Muscle of leg (tissue), 11 donors: ENCODE measurements around the gene KIF3C. TPM values are rescaled to one million over a fixed set of nuclear protein-coding genes. Genes with fewer than 3 reads are reported as not detected.

ENCODE experiments used
- DNase-seq: peaks from one replicate; pipeline ENCODE4 v3.0.0; 2013
- H3K27ac ChIP-seq: one replicate; pipeline ENCODE4 v1.5.1; 2013; ENCODE audit warnings: mild to moderate bottlenecking, low read length, control low read depth
- H3K27me3 ChIP-seq: one replicate; pipeline ENCODE4 v1.6.1; 2013; ENCODE audit warnings: low read length; ENCODE audit not compliant: control insufficient read depth, insufficient read depth
- H3K36me3 ChIP-seq: one replicate; pipeline ENCODE4 v1.6.1; 2013; ENCODE audit warnings: low read length; ENCODE audit not compliant: control insufficient read depth, insufficient read depth
- H3K4me1 ChIP-seq: one replicate; pipeline ENCODE4 v1.6.1; 2013; ENCODE audit warnings: low read length; ENCODE audit not compliant: control insufficient read depth, insufficient read depth
- H3K4me3 ChIP-seq: one replicate; pipeline ENCODE4 v1.5.1; 2013; ENCODE audit warnings: low read length, control low read depth
- H3K9me3 ChIP-seq: replicated peaks from 2 replicates; pipeline ENCODE4 v1.6.1; 2013; ENCODE audit warnings: low read depth, low read length; ENCODE audit not compliant: control insufficient read depth
- WGBS: methylation state at CpG from one replicate; pipeline ENCODE4 v1.1.5; 2013; ENCODE audit warnings: missing lambda C conversion rate; ENCODE audit not compliant: insufficient coverage; 5-methylcytosine and 5-hydroxymethylcytosine counted together
- polyA plus RNA-seq, 8 donors: library from polyadenylated mRNA; unstranded; fragments of 120-200 nt; gene quantifications; one replicate each; pipeline versions ENCODE4 v1.2.1 to v1.2.3, GENCODE V29; 2013; ENCODE audit warnings: inconsistent platforms in 1 of 8, low replicate concordance in 1 of 8; ENCODE audit not compliant: insufficient read length in 8 of 8, insufficient read depth in 1 of 8
- total RNA-seq: library from RNA; stranded (reverse); fragments of 120-200 nt; gene quantifications from one replicate; pipeline ENCODE4 v1.2.4, GENCODE V29; 2013

Gene KIF3C
- total and polyA plus RNA-seq, 9 donors = 3.5 to 16.4 (median 8.7) TPM

GRCh38 chr2:25988134-25988533 lies 5.8 kb upstream of the KIF3C start:
- 84% methylated on average over 9 of the region's 9 CpGs for WGBS
- DNase-seq = no peak

GRCh38 chr2:25983735-25984134 lies 1.4 kb upstream of the KIF3C start:
- no peaks in the 10 kb centered on the region for H3K27me3 ChIP-seq
- H3K4me1 ChIP-seq = peaks cover 19% of the 10 kb centered on the region
- no peaks in the 10 kb centered on the region for H3K9me3 ChIP-seq
- H3K27ac ChIP-seq = no peak overlapping the region
- no peak for DNase-seq
- no peaks in the 10 kb centered on the region for H3K36me3 ChIP-seq
- no peak overlapping the region for H3K4me3 ChIP-seq

More at GRCh38 chr2:25988134-25988533, 5.8 kb upstream of the KIF3C start:
- Histone ChIP-seq H3K4me1 (no peaks in the 10 kb centered on the region), H3K36me3 (no peaks in the 10 kb centered on the region), H3K27ac (no peak overlapping the region), H3K9me3 (no peaks in the 10 kb centered on the region), H3K4me3 (no peak overlapping the region), H3K27me3 (no peaks in the 10 kb centered on the region)

- WGBS = 41% methylated on average over 15 of the region's 15 CpGs
- no peak for DNase-seq
- Histone ChIP-seq H3K27ac (peak overlapping the region; percentile 44), H3K36me3 (no peaks in the 10 kb centered on the region), H3K4me1 (peaks cover 19% of the 10 kb centered on the region), H3K9me3 (no peaks in the 10 kb centered on the region), H3K27me3 (no peaks in the 10 kb centered on the region), H3K4me3 (peak overlapping the region; percentile 59)
Observed at GRCh38 chr2:25982968-25983280, 627 bp upstream of the KIF3C start.

DNA sequence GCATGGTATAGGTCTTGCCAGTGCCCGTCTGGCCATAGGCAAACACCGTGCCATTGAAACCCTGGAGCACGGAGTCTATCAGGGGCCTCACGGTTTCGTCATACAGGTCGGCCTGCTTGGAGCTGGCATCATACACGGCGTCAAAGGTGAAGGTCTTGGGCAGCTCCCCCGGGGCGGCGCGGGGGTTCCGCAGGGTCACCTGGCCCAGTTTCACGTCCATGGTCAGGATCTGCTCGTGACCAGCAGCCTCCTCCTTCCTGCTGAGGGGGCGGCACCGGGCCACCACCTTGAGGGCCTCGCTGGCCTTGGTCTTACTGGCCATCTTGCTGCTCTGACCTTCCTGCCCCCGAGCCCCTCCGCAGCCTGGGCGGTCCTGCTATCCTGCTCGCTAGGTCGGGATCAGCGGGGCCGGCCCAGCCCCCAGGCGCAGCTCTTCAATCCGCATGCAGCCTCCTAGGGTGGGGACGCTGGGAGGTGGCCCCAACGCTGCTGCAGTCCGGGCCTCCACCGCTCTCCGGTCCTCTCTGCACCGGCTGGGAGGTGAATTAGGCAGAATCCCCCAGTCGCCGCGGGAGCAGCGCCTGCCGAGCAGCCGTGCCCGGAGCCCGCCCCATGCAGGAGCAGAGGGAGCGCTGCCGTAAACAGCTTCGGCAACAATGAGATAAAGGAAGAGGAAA lies 563 bp downstream of the KIF3C start:
- no peaks in the 10 kb centered on the region for H3K9me3 ChIP-seq
- peaks cover 19% of the 10 kb centered on the region for H3K4me1 ChIP-seq
- H3K4me3 ChIP-seq = peak overlapping the region; percentile 59
- H3K27me3 ChIP-seq = no peaks in the 10 kb centered on the region
- H3K27ac ChIP-seq = peak overlapping the region; percentile 18
- H3K36me3 ChIP-seq = no peaks in the 10 kb centered on the region
- DNase-seq = no peak
- 11% methylated on average over 44 of the region's 44 CpGs for WGBS

DNA sequence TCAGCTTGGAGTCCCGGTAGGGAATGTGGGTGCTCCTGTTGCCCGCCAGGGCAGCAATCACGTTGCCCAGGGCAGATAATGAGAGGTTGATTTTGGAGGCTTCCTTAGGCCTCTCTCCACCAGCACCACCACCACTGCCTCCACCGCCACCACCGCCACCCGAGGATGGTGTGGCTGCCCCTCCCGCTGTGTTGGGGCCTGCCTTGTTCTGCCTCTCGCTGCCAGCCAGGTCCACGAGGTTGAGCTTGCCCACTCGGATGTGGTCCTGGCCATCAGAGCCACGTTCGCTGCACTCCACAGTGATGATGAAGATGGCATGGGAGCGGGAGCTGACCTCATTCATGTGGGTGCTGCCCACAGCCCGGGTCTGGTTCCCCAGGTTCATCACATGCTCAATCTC lies 1.3 kb downstream of the KIF3C start:
- Histone ChIP-seq H3K36me3 (no peaks in the 10 kb centered on the region), H3K27me3 (no peaks in the 10 kb centered on the region), H3K9me3 (no peaks in the 10 kb centered on the region), H3K4me3 (no peak overlapping the region), H3K4me1 (peaks cover 19% of the 10 kb centered on the region), H3K27ac (no peak overlapping the region)
- no peak for DNase-seq
- 94% methylated on average over 11 of the region's 14 CpGs for WGBS

DNA sequence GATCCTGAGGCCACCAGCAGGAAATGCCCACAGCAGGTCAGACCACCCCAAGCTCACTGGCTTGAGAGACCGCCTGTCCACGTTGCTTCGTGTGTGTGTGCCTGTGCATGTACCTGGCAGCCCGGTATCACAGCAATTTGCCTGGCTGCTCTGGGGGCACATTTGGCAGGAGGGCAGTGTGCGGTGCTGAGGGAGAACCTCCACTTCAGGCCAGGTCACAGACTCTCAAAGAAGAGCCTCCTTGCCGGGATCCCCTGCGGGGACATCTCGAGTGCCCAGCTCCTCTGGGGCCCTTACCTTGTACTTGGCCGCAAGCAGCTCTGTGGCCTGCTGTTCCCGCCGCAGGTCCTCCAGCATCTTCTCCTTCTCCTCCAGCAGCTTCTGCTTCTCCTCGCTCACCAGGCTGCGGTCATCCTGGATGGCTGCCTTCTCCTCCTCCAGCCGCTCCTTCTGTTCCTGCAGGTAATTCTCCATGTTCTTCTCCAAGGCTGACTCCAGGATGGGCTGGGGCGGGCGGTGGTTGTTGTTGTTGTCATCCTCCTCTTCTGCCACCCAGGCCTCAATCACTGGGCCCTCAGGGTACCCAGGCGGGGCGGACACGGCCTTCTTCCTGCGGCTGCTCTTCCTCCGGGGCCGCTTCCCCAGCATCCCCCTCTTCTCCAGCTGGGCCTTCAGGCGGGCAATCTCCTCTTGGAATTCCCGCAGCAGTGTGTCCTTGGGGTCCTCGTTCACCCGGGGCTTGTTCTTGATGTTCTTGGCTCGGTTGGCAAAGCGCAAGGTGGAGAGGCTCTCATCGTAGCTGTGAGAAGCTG lies 2.0 kb downstream of the KIF3C start:
- no peaks in the 10 kb centered on the region for H3K9me3 ChIP-seq
- DNase-seq = no peak
- H3K36me3 ChIP-seq = no peaks in the 10 kb centered on the region
- peaks cover 19% of the 10 kb centered on the region for H3K4me1 ChIP-seq
- WGBS = 95% methylated on average over 29 of the region's 29 CpGs
- H3K4me3 ChIP-seq = no peak overlapping the region
- no peaks in the 10 kb centered on the region for H3K27me3 ChIP-seq
- no peak overlapping the region for H3K27ac ChIP-seq

DNA sequence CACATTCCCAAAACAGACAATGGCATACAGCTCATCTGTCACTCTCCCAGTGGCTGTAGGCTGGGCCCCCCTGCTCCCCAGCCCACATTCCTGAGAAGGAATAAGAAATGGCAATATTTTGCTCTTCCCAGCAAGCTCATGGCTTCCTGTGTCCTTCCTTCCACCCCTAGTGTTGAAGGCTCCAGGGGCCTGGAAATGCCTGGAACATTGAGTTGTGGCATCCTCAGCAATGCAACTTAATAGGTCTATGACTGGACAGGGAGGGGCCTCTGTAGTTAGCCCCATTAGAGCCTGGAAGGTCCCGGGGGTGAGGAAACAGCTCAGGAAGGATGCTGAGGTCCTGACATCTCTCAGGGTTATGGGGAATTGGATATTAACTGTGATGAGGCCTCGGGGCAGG lies 3.3 kb downstream of the KIF3C start:
- H3K4me3 ChIP-seq = no peak overlapping the region
- DNase-seq = no peak

GRCh38 chr2:25977768-25978167 lies 4.5 kb downstream of the KIF3C start:
- DNase-seq = no peak

More for the DNA sequence above, 3.3 kb downstream of the KIF3C start:
- Histone ChIP-seq H3K9me3 (no peaks in the 10 kb centered on the region), H3K27ac (no peak overlapping the region), H3K4me1 (peaks cover 19% of the 10 kb centered on the region), H3K36me3 (no peaks in the 10 kb centered on the region), H3K27me3 (no peaks in the 10 kb centered on the region)
- 50% methylated on average over 1 of the region's 2 CpGs for WGBS

GRCh38 chr2:25976983-25977741 lies 5.1 kb downstream of the KIF3C start:
- Histone ChIP-seq H3K36me3 (no peaks in the 10 kb centered on the region), H3K27me3 (no peaks in the 10 kb centered on the region), H3K9me3 (no peaks in the 10 kb centered on the region), H3K4me1 (peaks cover 13% of the 10 kb centered on the region), H3K4me3 (no peak overlapping the region), H3K27ac (no peak overlapping the region)
- WGBS = 78% methylated on average over 2 of the region's 6 CpGs
- no peak for DNase-seq

More at GRCh38 chr2:25977768-25978167, 4.5 kb downstream of the KIF3C start:
- Histone ChIP-seq H3K9me3 (no peaks in the 10 kb centered on the region), H3K4me1 (peaks cover 15% of the 10 kb centered on the region), H3K36me3 (no peaks in the 10 kb centered on the region), H3K4me3 (no peak overlapping the region), H3K27ac (no peak overlapping the region), H3K27me3 (no peaks in the 10 kb centered on the region)
- WGBS = no CpG with 5 or more reads among the region's 3 CpGs
